ELR (cell line): Measurements from ENCODE around the gene NDUFAB1.
"Not testable (repeated sequence)": the region's sequence is repeated elsewhere in the genome, so short reads cannot be mapped to it uniquely, and the experiment has no call there.

ENCODE experiments used
- DNase-seq: peaks from one replicate; pipeline ENCODE4 v3.0.0-alpha.2; 2015; ENCODE audit warnings: low read depth

The NDUFAB1 gene

DNA sequence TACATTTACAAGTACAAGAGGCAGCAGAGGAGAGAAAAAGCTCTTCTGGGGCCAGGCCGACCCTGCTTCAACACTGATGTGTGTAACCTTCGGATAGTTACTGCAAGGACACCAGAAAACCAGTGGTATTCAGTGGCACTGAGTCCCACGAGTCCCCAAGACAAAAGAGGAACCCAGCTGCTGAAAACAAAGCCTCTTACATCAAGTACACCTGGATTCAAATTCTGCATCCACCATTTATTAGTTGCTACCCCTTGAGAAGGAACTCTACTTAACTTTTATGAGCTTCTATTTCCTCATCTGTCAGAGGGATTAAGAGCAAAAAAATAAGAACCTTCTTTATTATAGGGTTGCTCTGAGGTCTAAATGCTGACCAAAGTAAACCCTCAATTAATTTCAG, 41.6 kb downstream of the NDUFAB1 start:
- no peak for DNase-seq

DNA sequence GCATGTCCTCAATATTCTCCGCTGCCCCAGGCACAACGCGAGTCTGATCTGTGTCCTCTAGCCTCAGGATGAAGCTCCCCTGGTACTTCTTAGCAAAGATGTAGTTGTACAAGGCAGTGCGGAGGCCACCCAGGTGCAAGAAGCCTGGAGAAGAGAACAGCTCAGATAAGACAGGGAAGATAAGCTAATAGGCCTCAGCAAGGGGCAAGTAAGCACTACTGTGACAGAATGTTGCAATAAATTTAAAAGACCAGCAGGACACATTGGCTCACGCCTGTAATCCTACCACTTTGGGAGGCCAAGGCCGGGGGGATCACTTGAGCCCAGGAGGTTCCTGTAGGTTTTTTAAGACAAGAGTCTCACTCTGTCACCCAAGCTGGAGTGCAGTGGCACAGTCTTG, 44.0 kb downstream of the NDUFAB1 start:
- no peak for DNase-seq

DNA sequence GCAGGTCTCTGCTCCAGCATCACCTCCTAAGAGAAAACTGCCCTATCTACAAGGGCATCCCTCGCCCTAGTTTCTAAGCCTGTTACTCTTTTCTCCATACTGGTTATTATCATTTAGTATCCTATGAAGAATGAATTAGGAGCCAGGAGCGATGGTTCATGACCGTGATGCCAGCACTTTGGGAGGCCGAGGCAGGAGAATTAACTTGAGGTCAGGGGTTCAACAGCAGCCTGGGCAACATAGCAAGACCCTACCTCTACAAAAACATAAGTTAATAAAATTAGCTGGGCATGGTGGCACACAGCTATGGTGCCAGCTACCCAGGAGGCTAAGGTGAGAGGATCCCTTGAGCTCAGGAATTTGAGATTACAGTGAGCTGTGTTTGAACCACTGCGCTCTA, 46.2 kb downstream of the NDUFAB1 start:
- DNase-seq: no peak

DNA sequence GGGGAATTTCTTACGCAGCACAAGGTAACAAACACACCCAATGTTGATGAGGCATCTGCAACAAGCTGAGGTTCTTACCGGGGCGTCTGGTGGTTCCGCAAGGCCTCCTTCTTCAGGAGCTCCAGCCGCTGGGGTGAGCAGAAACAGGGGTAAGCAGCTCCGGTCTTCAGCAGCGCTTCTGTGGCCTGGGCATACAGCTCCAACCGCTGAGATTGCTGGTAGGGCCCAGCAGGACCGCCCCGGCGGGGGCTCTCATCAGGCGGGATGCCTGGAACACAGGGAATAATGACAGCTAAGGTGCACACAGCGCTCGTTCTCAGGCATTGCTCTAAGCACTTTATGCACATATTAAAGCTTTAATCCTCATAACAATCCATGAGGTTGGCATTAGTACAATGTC, 51.7 kb downstream of the NDUFAB1 start:
- DNase-seq: no peak

DNA sequence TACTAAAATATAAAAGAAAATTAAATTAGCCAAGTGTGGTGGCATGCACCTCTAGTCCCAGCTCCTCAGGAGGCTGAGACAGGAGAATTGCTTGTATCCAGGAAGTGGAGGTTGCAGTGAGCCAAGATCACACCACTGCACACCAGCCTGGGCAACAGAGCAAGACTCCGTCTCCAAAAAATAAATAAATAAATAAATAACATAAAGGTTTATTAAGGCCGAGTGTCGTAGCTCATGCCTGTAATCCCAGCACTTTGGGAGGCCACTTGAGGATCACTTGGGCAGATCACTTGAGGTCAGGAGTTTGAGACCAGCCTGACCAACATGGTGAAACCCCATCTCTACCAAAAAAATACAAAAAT, 55.3 kb downstream of the NDUFAB1 start:
- DNase-seq: not testable (repeated sequence)

DNA sequence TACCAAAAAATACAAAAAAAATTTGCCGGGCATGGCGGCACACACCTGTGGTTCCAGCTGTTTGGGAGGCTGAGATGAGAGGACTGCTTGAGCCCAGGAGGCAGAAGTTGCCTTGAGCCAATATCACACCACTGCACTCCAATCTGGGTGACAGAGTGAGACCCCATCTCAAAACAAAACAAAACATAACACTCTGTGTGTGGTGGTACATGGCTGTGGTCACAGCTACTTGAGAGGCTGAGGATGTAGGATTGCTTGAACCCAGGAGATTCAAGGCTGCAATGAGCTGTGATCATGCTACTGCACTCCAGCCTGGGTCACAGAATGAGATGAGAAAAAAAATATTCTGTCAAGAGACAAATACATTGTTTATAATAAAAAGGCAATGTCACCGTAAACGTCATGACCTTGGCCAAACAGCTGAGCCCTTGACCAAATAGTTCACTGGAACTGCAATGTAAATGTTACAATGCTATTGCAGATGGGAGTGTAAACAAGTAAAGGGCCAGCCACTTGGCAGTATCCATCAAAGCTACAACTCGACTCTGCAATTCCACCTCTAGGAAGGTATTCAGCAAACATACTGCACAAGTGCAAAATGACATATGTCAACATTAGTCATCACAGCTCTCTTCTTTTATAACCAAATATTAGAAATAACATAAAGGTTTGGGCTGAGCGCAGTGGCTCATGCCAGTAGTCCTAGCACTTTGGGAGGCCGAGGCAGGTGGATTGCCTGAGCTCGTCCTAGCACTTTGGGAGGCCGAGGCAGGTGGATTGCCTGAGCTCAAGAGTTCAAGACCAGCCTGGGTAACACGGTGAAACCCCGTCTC, 55.9 kb downstream of the NDUFAB1 start:
- DNase-seq: no peak

DNA sequence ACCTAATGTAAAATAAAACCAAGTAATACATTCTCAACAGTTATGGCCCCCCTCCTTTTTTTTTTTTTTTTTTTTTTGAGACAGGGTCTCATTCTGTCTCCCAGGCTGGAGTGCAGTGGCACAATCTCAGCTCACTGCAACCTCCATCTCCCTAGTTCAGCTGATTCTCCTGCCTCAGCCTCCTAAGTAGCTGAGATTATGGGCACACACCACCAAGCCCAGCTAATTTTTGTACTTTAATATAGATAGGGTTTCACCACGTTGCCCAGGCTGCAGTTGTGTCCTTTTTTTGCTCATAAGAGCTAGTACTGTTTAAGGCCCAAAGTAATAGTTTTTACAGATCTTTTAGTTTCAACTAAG, 57.2 kb downstream of the NDUFAB1 start:
- DNase-seq: peak; percentile 1

DNA sequence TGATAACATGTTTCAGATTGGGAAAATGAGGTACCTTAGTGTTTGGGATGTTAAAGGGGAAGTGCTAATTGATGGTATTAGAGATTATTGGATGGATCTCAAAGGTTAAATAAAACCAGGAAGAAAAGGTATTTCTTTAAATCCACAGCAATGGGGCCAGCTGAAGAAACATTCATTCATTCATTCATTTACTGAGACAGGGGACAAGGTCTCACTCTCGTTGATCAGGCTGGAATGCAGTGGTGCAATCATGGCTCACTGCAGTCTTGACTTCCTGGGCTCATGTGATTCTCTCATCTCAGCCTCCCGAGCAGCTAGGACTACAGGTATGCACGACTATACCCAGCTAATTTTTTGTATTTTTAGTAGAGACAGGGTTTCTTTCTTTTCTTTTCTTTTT, 58.7 kb downstream of the NDUFAB1 start:
- DNase-seq: no peak

DNA sequence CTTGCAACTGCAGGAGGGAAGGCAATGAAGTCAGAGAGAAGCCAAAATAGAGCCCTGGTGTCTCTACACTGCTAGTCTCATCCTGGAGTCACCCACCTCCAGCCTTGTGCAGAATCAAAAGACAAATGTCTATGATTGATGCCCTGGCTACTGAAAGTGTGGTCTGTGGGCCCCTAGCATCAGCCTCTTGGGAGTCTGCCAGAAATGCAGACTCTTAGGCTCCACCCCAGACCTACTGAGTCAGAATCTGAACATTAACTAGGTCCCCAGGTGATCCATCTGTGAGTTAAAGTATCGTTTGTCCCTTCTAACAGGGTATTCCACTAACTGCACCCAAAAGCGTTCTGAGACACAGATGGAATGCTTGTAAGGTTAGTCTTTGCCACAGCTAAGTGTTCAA, 60.2 kb downstream of the NDUFAB1 start:
- no peak for DNase-seq

DNA sequence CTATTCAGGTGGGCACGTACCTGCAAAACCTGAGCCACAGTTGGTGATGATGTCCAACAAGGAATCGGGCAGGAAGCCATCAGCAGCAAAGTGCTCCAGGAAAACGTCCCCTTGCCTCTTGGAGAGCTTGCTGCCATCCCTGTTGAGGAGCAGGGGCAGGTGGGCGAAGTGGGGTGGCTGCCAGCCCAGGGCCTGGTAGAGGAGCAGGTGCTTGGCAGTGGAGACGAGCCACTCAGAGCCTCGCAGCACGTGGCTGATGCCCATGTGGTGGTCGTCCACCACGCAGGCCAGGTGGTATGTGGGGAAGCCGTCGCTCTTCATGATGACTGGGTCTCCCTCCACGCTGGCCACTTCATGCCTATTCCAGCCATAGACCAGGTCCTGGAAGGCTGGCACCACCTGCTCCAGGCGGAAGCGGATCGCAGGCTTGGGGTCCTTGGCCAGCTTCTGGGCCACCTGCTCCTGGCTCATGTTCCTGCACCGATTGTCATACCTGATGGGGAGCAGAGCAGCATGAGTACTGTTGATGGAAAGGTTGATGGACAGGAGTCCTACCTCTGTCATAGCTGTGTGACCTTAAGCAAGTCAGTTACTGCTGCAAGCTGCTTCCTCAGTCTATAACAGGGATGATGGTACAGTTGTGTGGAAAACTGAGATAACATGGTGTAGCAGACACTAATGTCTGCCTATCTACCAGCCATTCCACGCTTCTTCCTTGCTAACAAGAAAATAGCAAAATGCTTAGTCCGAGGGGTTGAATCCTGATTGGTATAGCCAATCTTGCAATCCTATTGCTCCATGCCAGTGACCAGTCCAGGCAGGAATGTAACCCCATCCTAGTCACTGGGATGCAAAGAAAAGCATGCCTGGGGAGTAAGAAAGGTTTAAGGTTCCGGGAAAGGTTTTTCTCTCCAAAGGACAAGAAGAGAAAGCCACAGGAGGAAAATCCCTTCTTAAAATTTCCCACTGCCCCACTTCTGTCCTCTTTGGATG, 61.0 kb downstream of the NDUFAB1 start:
- DNase-seq: no peak

DNA sequence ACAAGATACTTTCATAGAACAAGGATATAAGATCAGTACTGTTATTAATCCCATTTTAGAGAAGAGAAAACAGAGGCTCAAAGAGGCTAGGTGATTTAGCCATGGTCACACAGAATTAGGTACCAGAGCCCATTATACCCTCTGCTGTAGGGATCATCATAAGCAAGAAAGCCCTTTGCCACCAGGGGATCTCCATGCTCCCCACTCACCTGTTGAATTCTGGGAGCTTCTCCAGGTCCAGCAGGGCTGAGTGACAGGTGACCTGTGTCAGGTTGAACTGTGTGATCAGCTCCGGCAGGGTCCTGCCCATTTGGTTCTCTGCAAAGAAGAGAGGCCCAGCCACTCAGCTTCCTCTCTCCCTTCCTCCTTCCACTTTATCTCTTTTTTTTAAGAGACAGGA, 63.7 kb downstream of the NDUFAB1 start:
- DNase-seq: no peak
